HG03442 (cell line): ENCODE measurements around the gene NBPF26.
"Not testable (repeated sequence)": the region's sequence is repeated elsewhere in the genome, so short reads cannot be mapped to it uniquely, and the experiment has no call there.

Experiments
- ATAC-seq: cut with Tn5 transposase; IDR thresholded peaks from one replicate; pipeline ENCODE4 v1.9.1; 2021; ENCODE audit warnings: mild to moderate bottlenecking, moderate library complexity; ENCODE audit not compliant: unreplicated experiment

The NBPF26 gene

DNA sequence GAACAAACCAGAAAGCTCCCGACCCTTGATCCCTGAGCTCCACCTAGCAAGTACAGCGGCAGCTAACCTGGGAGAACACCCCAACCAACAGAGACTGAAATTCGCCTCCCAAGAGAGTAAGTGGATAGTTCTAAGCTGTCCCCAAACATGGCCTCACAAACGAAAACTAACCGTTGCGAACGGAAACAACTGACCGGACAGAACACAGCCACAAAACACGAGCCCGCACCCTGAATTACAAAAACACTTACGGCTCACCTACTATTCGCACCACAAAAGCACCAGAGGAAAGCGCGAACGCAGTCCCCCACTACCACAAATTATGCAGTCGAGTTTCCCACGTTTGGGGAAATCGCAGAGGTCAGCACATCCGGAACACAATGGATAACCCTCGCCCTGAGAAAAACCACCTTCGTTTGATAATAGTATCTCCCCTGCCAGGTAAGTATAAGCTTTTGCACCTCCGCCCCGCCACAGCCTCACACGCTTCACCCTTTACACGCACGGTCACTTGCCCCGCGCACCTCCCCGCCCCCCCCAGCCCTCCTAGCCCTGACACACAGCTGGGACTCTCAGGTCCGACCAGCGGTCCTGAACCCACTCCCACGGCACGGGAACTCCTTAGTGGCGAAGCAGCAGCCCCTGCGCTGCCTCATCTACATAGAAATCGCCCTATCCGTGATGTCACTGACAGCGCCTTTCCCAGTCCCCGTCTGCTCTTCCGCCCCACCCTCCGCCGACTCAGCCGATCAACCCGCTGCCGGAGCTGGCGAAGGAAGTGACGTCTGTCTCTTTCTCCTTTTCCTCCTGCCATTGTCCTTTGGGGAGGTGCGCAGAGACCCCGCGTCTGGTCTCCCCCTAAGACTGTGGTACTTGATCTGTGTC lies 127.0 kb downstream of the NBPF26 start:
- ATAC-seq: peak; percentile 82

DNA sequence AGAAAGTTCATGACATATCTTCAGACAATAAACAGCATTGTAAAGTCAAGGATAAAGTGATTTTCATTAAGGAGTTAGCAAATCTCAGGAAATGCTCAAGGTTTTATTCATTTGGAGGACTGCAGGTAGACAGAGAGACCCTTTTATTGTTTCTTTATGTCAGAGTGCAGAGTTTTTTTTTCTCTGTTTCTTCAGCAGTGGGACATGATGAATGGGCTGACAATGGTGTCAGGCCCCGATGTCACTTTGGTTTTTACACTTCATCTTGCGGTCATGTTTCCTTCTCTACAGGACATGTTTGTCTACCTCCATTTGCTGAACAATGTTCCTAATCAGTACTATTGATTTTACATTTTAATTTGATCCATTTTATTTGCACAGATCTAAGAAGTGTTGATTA lies 134.4 kb downstream of the NBPF26 start:
- ATAC-seq: not testable (repeated sequence)

DNA sequence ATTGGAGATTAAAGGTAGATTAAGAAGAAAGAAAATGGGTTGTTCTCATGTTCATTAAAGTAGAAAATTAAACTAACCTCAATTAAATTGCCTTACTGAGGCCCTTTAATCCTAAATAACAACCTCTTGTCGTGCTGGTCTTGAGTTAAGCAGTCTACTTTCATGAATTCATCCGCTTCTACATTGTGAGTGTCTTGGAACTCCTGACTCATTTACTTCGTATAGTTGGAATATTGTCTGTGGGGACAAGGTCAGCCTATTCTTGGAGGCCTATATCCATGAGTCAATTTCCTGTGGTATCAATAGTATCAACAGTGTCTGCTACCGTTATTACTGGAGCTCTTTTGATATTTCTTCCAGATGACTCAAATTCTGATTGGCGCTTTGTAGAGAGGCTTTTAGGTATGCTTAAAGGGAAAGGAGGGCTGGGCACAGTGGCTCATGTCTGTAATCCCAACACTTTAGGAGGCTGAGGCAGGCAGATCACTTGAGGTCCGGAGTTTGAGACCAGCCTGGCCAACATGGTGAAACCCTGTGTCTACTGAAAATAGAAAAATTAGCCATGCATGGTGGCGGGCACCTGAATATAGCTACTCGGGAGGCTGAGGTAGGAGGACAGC lies 136.0 kb downstream of the NBPF26 start:
- not testable (repeated sequence) for ATAC-seq

DNA sequence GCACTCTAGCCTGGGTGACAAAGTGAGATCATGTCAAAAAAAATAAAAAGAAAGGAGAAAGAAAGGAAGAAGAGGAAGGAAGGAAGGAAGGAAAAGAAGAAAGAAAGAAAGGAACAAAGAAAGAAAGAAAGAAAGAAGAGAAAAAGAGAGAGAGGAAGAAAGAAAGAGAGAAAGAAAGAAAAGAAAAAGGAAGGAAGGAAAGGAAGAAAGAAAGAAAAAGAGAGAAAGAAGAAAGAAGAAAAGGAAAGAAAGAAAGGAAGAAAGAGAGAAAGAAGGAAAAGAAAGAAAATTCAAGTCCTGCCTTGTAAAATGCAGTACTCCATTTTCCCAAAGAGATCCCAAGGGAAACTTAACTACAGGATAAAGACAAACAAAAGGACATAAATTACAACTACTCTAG lies 154.5 kb downstream of the NBPF26 start:
- not testable (repeated sequence) for ATAC-seq

DNA sequence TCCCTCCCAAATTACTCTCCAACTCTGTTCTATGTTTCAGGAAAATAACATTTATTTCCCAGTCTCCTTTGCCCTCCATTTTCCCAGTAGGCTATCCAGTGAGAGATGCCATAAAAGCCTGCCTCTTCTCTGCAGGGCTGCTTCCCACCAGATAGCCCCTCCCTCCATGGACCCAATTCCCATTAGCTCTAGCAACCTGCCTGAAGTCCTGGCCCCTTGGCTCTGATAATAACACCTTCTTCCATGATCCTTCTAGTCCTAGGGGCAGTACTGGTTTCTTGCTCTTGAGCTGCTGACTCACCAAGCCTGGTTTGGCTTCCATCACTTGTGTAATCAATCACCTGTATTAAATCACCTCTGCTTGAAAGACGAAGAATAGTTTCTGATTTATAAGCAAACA lies 156.3 kb downstream of the NBPF26 start:
- not testable (repeated sequence) for ATAC-seq

DNA sequence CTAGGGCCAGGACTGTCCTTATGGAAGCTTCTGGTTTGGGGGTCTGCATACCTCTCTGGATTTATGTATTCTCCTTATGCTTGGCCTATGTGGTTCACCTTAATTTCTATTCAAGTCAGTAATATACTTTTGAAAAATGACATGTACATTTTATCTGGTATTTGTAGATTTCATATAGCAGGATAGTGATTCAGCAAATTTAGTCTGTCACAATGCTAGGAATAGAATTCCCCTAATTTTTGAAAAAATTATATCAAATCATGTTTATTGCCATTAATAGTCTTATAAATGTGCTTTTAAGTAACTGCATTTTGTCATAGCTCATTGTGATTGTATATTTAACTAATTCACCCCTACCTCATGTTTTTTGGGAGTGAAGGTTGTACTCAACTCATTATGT lies 158.2 kb downstream of the NBPF26 start:
- ATAC-seq: not testable (repeated sequence)
